Measurements from ENCODE around the gene BSN. TPM values are rescaled to one million over a fixed set of nuclear protein-coding genes. Genes with fewer than 3 reads are reported as not detected.

The BSN gene
- total RNA-seq, 4 donors from 2014 or later, result 0.11 to 0.19 (median 0.16) TPM

- Histone ChIP-seq H3K4me3 (no peak overlapping the region), H3K4me1 (no peaks in the 10 kb centered on the region), H3K36me3 (no peaks in the 10 kb centered on the region), H3K9me3 (no peaks in the 10 kb centered on the region), H3K27me3 (peaks cover 0 to 45% (median 0%) of the 10 kb centered on the region in 4 donors), H3K27ac (no peak overlapping the region)
- WGBS, 2 donors, result 40 to 100% methylated on average over 1 of the region's 14 CpGs
- no peak for DNase-seq
- TF ChIP-seq CTCF (IDR thresholded peaks at IDR 0.05) (no peak), POLR2A (IDR thresholded peaks at IDR 0.05) (no peak)
- intact Hi-C loops (cut with DNase I), result no loop called here
These were observed 107.0 kb downstream of the BSN start for GRCh38 chr3:49661281-49661680.

- no peaks in the 10 kb centered on the region for H3K4me1 ChIP-seq
- intact Hi-C loops (cut with DNase I), result no loop called here
- no peak for DNase-seq
- H3K9me3 ChIP-seq, result no peaks in the 10 kb centered on the region
- 85 to 87% methylated on average over 9 to 18 of the region's 22 CpGs for WGBS, 2 donors
- H3K27ac ChIP-seq, result no peak overlapping the region
- TF ChIP-seq CTCF (IDR thresholded peaks at IDR 0.05) (no peak), POLR2A (IDR thresholded peaks at IDR 0.05) (no peak)
- H3K36me3 ChIP-seq, result no peaks in the 10 kb centered on the region
- H3K4me3 ChIP-seq, result no peak overlapping the region
- H3K27me3 ChIP-seq, result peaks cover 0 to 43% (median 0%) of the 10 kb centered on the region in 4 donors
These were observed 107.7 kb downstream of the BSN start for GRCh38 chr3:49662021-49662420.

- no peaks in the 10 kb centered on the region for H3K36me3 ChIP-seq
- no peaks in the 10 kb centered on the region for H3K4me1 ChIP-seq
- peaks cover 0 to 44% (median 0%) of the 10 kb centered on the region in 4 donors for H3K27me3 ChIP-seq
- no peaks in the 10 kb centered on the region for H3K9me3 ChIP-seq
- WGBS, 2 donors, result 80% methylated on average over 1 of the region's 34 CpGs; no CpG with 5 or more reads in 1 of the 2 donors
- intact Hi-C loops (cut with DNase I), result no loop called here
- TF ChIP-seq CTCF (IDR thresholded peaks at IDR 0.05), result no peak
- no peak for TF ChIP-seq POLR2A (IDR thresholded peaks at IDR 0.05)
- no peak for DNase-seq
- no peak overlapping the region for H3K27ac ChIP-seq
- no peak overlapping the region for H3K4me3 ChIP-seq
These were observed 108.6 kb downstream of the BSN start for GRCh38 chr3:49662720-49663413.

GRCh38 chr3:49663831-49664230 is 109.6 kb downstream of the BSN start:
- no peaks in the 10 kb centered on the region for H3K9me3 ChIP-seq
- peaks cover 0 to 52% (median 0%) of the 10 kb centered on the region in 4 donors for H3K27me3 ChIP-seq
- 80% methylated on average over 1 of the region's 1 CpG; no CpG with 5 or more reads in 1 of the 2 donors for WGBS, 2 donors
- H3K36me3 ChIP-seq, result no peaks in the 10 kb centered on the region
- H3K27ac ChIP-seq, result no peak overlapping the region
- H3K4me3 ChIP-seq, result no peak overlapping the region
- no peak for DNase-seq
- TF ChIP-seq POLR2A (IDR thresholded peaks at IDR 0.05) (no peak), CTCF (IDR thresholded peaks at IDR 0.05) (no peak)
- intact Hi-C loops (cut with DNase I), result no loop called here
- H3K4me1 ChIP-seq, result peaks cover 0 to 6% (median 4%) of the 10 kb centered on the region in 3 donors

- Histone ChIP-seq H3K9me3 (no peaks in the 10 kb centered on the region), H3K36me3 (no peaks in the 10 kb centered on the region), H3K4me1 (peaks cover 0 to 11% (median 4%) of the 10 kb centered on the region in 3 donors), H3K27me3 (peaks cover 0 to 52% (median 0%) of the 10 kb centered on the region in 4 donors), H3K27ac (no peak overlapping the region), H3K4me3 (no peak overlapping the region)
- intact Hi-C loops (cut with DNase I), result no loop called here
- DNase-seq, result no peak
- TF ChIP-seq POLR2A (IDR thresholded peaks at IDR 0.05) (no peak), CTCF (IDR thresholded peaks at IDR 0.05) (no peak)
- WGBS, 2 donors, result 81 to 87% methylated on average over 3 to 7 of the region's 11 CpGs
These were observed 110.0 kb downstream of the BSN start for GRCh38 chr3:49664300-49664699.
